Measurements from ENCODE around the gene UHMK1. TPM values are rescaled to one million over a fixed set of nuclear protein-coding genes. Genes with fewer than 3 reads are reported as not detected.

Gene UHMK1
- total RNA-seq, 1 experiment from 2014 or later: 75.1 TPM

GRCh38 chr1:162535501-162535900, 37.9 kb downstream of the UHMK1 start:
- intact Hi-C loops (cut with micrococcal nuclease): no loop called here
- Histone ChIP-seq H3K27me3 (ENCODE audit: insufficient read depth, low read length) (no peaks in the 10 kb centered on the region), H3K9me2 (ENCODE audit: insufficient read depth) (no peaks in the 10 kb centered on the region), H3K4me1 (ENCODE audit: control insufficient read depth in 1 of 2, insufficient read depth in 2 of 2, low read length in 2 of 2) (peaks cover 13 to 39% of the 10 kb centered on the region in 2 experiments), H3K9ac (ENCODE audit: low read length) (no peak overlapping the region), H3K36me3 (ENCODE audit: control insufficient read depth in 1 of 2, insufficient read depth in 2 of 2, low read length in 2 of 2) (no peaks in the 10 kb centered on the region), H2AFZ (ENCODE audit: low read depth, low read length, poor library complexity, severe bottlenecking) (no peak overlapping the region), H3K79me2 (ENCODE audit: insufficient read depth, low read length) (no peaks in the 10 kb centered on the region), H3K9me3 (ENCODE audit: control insufficient read depth in 1 of 2, insufficient read depth in 1 of 2, low read depth in 1 of 2, low read length in 2 of 2) (no peaks in the 10 kb centered on the region), H3K4me2 (ENCODE audit: low read length) (no peak overlapping the region), H3K27ac (ENCODE audit: low read depth, low read length) (no peak overlapping the region), H3K4me3 (replicated peaks in 1 of 2; ENCODE audit: low read depth in 1 of 2, low read length in 2 of 2) (no peak overlapping the region), H4K20me1 (ENCODE audit: insufficient read depth) (no peaks in the 10 kb centered on the region)
- DNase-seq (ENCODE audit: low read depth, low spot score) (no peak), ATAC-seq (no peak)
- no TSS peak for BruUV-seq (replicated peaks)
- RAD21 ChIA-PET (ENCODE audit: low non-redundant PET in 1 of 2, low total read pairs in 2 of 2, uncharacterized antibody in 2 of 2, unreplicated experiment in 2 of 2): no interaction called here
- POLR2A ChIA-PET: no interaction called here
- TF ChIP-seq, protein P1, sequence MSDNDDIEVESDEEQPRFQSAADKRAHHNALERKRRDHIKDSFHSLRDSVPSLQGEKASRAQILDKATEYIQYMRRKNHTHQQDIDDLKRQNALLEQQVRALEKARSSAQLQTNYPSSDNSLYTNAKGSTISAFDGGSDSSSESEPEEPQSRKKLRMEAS (IDR thresholded peaks at IDR 0.05): no peak
- CTCF ChIA-PET: no interaction called here

GRCh38 chr1:162536511-162536910, 38.9 kb downstream of the UHMK1 start:
- Histone ChIP-seq H3K4me3 (replicated peaks in 1 of 2; ENCODE audit: low read depth in 1 of 2, low read length in 2 of 2) (no peak overlapping the region), H3K9ac (ENCODE audit: low read length) (no peak overlapping the region), H4K20me1 (ENCODE audit: insufficient read depth) (no peaks in the 10 kb centered on the region), H2AFZ (ENCODE audit: low read depth, low read length, poor library complexity, severe bottlenecking) (no peak overlapping the region), H3K9me3 (ENCODE audit: control insufficient read depth in 1 of 2, insufficient read depth in 1 of 2, low read depth in 1 of 2, low read length in 2 of 2) (no peaks in the 10 kb centered on the region), H3K79me2 (ENCODE audit: insufficient read depth, low read length) (no peaks in the 10 kb centered on the region), H3K4me2 (ENCODE audit: low read length) (no peak overlapping the region), H3K36me3 (ENCODE audit: control insufficient read depth in 1 of 2, insufficient read depth in 2 of 2, low read length in 2 of 2) (no peaks in the 10 kb centered on the region), H3K9me2 (ENCODE audit: insufficient read depth) (no peaks in the 10 kb centered on the region), H3K4me1 (ENCODE audit: control insufficient read depth in 1 of 2, insufficient read depth in 2 of 2, low read length in 2 of 2) (peaks cover 13 to 43% of the 10 kb centered on the region in 2 experiments), H3K27ac (ENCODE audit: low read depth, low read length) (no peak overlapping the region), H3K27me3 (ENCODE audit: insufficient read depth, low read length) (no peaks in the 10 kb centered on the region)
- no TSS peak for BruUV-seq (replicated peaks)
- no peak for ATAC-seq
- RAD21 ChIA-PET (ENCODE audit: low non-redundant PET in 1 of 2, low total read pairs in 2 of 2, uncharacterized antibody in 2 of 2, unreplicated experiment in 2 of 2): no interaction called here
- POLR2A ChIA-PET: no interaction called here
- TF ChIP-seq TCF7L2 (IDR thresholded peaks at IDR 0.05; ENCODE audit: borderline replicate concordance, extremely low read depth, insufficient read depth, insufficient read length) (no peak), CEBPB (IDR thresholded peaks at IDR 0.05; ENCODE audit: low read depth) (no peak), SIN3A (IDR thresholded peaks at IDR 0.05; ENCODE audit: low read depth) (no peak), ZBTB33 (IDR thresholded peaks at IDR 0.05; ENCODE audit: extremely low read depth, insufficient replicate concordance, low read length) (no peak), SRF (IDR thresholded peaks at IDR 0.05; ENCODE audit: low read depth) (no peak), SP1 (IDR thresholded peaks at IDR 0.05; ENCODE audit: low read depth) (no peak)
- no peak for DNase-seq (ENCODE audit: low read depth, low spot score)
- CTCF ChIA-PET: no interaction called here
- intact Hi-C loops (cut with micrococcal nuclease): no loop called here

Measured in HCT116 (cell line).